ENCODE results near the gene PRKN. TPM values are rescaled to one million over a fixed set of nuclear protein-coding genes. Genes with fewer than 3 reads are reported as not detected.

The PRKN gene
- total and polyA plus RNA-seq, 9 of the 15 experiments (the other 6 are each of a cell fraction or from before 2014, with no cell fraction given), result 0.03 to 0.96 (median 0.15) TPM; not detected in 2

DNA sequence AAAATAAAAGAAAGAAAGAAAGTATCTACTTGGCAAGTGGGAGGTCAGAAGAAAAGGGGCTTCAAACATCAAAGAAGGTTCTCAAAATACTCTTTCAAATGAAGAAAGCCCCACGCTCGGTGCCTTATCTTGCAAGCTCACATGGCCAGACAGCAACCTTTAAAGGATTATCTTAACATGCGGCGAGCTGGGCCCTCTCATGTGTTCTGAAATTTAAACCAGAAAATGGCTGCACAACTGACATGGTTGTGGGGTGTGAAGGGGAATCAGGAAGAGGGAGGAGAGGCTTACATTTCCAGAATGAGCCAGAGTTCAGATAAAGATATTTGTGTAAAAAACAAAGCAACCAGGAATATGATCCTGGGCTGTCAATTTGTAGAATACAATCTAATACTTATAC lies 363.1 kb downstream of the PRKN start (continued):
- TF ChIP-seq ADNP (tag; IDR thresholded peaks at IDR 0.05) (no peak), ZC3H8 (IDR thresholded peaks at IDR 0.05) (no peak), ZBTB17 (CRISPR knock-in tag; IDR thresholded peaks at IDR 0.05) (peak; percentile 95), NR2F6 (CRISPR knock-in tag; IDR thresholded peaks at IDR 0.05) (peak; percentile 52; the same call in 1 of the 2 replicates), MEF2D (tag; conservative IDR thresholded peaks at IDR 0.05; ENCODE audit: low read depth) (peak; percentile 82), ZNF324 (CRISPR knock-in tag; IDR thresholded peaks at IDR 0.05) (peak; percentile 70; the same call in 1 of the 2 replicates), HOXB6 (CRISPR knock-in tag; IDR thresholded peaks at IDR 0.05; ENCODE audit: borderline replicate concordance) (0 out of 2 replicates have a peak, but pooled peaks have one; percentile 79), JUND (IDR thresholded peaks at IDR 0.05; ENCODE audit: borderline replicate concordance, low read depth, low read length) (no peak), JUND (tag; IDR thresholded peaks at IDR 0.05; ENCODE audit: borderline replicate concordance, low read depth, low read length) (peak; percentile 49; the same call in 1 of the 3 replicates), PTBP1 (IDR thresholded peaks at IDR 0.05; ENCODE audit: low read depth, low read length) (no peak), CBFA2T3 (IDR thresholded peaks at IDR 0.05) (peak; percentile 76), ZNF174 (CRISPR knock-in tag; IDR thresholded peaks at IDR 0.05) (0 out of 2 replicates have a peak, but pooled peaks have one; percentile 64), ZNF444 (CRISPR knock-in tag; IDR thresholded peaks at IDR 0.05) (peak; percentile 88), TCFL5 (CRISPR knock-in tag; conservative IDR thresholded peaks at IDR 0.05) (peak; percentile 80), ZNF79 (CRISPR knock-in tag; IDR thresholded peaks at IDR 0.05; ENCODE audit: low read depth) (peak; percentile 94), NR4A1 (CRISPR knock-in tag; IDR thresholded peaks at IDR 0.05) (peak; percentile 94), NR4A1 (tag; IDR thresholded peaks at IDR 0.05) (peak; percentile 93), ZNF232 (CRISPR knock-in tag; IDR thresholded peaks at IDR 0.05) (peak; percentile 92), ZNF586 (CRISPR knock-in tag; conservative IDR thresholded peaks at IDR 0.05) (peak; percentile 88; the same call in 1 of the 2 replicates), TAL1 (IDR thresholded peaks at IDR 0.05) (peak; percentile 68), ZNF561 (CRISPR knock-in tag; conservative IDR thresholded peaks at IDR 0.05) (peak; percentile 78), OTX1 (CRISPR knock-in tag; IDR thresholded peaks at IDR 0.05) (peak; percentile 86)
- TF ChIP-seq, protein P1, sequence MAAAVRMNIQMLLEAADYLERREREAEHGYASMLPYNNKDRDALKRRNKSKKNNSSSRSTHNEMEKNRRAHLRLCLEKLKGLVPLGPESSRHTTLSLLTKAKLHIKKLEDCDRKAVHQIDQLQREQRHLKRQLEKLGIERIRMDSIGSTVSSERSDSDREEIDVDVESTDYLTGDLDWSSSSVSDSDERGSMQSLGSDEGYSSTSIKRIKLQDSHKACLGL (CRISPR knock-in tag; IDR thresholded peaks at IDR 0.05; ENCODE audit: borderline replicate concordance, poor library complexity, severe bottlenecking), result peak; percentile 65
- TF ChIP-seq, protein P2, sequence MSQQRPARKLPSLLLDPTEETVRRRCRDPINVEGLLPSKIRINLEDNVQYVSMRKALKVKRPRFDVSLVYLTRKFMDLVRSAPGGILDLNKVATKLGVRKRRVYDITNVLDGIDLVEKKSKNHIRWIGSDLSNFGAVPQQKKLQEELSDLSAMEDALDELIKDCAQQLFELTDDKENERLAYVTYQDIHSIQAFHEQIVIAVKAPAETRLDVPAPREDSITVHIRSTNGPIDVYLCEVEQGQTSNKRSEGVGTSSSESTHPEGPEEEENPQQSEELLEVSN (IDR thresholded peaks at IDR 0.05; ENCODE audit: borderline replicate concordance in 1 of 2, extremely low read depth in 1 of 2, insufficient read depth in 1 of 2, insufficient read length in 1 of 2, low read depth in 1 of 2, low read length in 1 of 2, poor library complexity in 1 of 2, severe bottlenecking in 1 of 2), result peak; percentile 38 to 77
- TF ChIP-seq, protein P3, sequence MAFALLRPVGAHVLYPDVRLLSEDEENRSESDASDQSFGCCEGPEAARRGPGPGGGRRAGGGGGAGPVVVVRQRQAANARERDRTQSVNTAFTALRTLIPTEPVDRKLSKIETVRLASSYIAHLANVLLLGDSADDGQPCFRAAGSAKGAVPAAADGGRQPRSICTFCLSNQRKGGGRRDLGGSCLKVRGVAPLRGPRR (CRISPR knock-in tag; IDR thresholded peaks at IDR 0.05), result peak; percentile 94; the same call in 1 of the 2 replicates
- TF ChIP-seq, protein P4, sequence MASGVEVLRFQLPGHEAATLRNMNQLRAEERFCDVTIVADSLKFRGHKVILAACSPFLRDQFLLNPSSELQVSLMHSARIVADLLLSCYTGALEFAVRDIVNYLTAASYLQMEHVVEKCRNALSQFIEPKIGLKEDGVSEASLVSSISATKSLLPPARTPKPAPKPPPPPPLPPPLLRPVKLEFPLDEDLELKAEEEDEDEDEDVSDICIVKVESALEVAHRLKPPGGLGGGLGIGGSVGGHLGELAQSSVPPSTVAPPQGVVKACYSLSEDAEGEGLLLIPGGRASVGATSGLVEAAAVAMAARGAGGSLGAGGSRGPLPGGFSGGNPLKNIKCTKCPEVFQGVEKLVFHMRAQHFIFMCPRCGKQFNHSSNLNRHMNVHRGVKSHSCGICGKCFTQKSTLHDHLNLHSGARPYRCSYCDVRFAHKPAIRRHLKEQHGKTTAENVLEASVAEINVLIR (CRISPR knock-in tag; IDR thresholded peaks at IDR 0.05), result peak; percentile 73
- TF ChIP-seq, protein P5, sequence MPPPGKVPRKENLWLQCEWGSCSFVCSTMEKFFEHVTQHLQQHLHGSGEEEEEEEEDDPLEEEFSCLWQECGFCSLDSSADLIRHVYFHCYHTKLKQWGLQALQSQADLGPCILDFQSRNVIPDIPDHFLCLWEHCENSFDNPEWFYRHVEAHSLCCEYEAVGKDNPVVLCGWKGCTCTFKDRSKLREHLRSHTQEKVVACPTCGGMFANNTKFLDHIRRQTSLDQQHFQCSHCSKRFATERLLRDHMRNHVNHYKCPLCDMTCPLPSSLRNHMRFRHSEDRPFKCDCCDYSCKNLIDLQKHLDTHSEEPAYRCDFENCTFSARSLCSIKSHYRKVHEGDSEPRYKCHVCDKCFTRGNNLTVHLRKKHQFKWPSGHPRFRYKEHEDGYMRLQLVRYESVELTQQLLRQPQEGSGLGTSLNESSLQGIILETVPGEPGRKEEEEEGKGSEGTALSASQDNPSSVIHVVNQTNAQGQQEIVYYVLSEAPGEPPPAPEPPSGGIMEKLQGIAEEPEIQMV (tag; conservative IDR thresholded peaks at IDR 0.05; ENCODE audit: low read depth), result peak; percentile 77
